ENCODE data around the gene ASXL2.

Gene ASXL2

DNA sequence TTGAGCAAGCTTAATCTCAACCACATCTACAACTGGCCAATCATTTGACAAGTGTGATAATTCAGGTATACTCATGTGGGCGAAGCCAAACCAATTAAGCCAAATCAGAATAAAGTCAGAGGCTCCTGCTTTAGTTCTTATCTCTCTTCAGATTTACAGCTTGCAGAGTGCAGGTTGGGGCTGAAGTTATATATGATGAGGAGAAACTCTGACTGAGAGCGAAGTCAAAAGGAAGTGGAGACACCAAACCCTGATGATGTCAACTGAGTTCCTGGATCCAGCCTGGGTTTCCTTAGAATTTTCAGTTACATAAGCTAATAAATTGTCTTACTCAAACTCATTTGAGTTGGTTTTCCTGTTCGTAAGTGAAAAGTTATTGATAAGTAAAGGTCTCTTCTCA, 73.9 kb downstream of the ASXL2 start:
- TF ChIP-seq, protein P1, sequence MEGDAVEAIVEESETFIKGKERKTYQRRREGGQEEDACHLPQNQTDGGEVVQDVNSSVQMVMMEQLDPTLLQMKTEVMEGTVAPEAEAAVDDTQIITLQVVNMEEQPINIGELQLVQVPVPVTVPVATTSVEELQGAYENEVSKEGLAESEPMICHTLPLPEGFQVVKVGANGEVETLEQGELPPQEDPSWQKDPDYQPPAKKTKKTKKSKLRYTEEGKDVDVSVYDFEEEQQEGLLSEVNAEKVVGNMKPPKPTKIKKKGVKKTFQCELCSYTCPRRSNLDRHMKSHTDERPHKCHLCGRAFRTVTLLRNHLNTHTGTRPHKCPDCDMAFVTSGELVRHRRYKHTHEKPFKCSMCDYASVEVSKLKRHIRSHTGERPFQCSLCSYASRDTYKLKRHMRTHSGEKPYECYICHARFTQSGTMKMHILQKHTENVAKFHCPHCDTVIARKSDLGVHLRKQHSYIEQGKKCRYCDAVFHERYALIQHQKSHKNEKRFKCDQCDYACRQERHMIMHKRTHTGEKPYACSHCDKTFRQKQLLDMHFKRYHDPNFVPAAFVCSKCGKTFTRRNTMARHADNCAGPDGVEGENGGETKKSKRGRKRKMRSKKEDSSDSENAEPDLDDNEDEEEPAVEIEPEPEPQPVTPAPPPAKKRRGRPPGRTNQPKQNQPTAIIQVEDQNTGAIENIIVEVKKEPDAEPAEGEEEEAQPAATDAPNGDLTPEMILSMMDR (IDR thresholded peaks at IDR 0.05; ENCODE audit: extremely low read depth, missing control alignments) = no peak
- DNase-seq (ENCODE audit: low spot score) = no peak

DNA sequence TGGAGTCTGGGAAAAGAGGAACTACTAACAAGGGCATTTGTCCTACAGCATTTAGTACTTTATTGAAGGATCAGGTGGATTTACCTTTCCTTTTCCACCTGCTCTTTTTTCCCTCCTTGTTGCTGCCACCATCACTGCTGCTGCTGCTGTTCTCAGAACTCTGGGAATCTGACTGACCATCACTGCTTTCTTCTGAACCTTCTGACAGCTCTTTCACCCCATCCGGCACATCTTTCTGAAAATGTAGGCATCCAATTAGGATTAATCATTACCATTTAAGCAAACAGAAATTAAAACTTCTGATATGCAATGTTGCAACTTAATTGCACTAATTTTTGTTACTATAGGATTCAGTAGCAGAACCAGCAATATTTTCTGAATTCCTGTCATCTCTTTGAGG, 79.0 kb downstream of the ASXL2 start:
- DNase-seq (ENCODE audit: low spot score) = no peak
- TF ChIP-seq, protein P1 (IDR thresholded peaks at IDR 0.05; ENCODE audit: extremely low read depth, missing control alignments) = no peak

DNA sequence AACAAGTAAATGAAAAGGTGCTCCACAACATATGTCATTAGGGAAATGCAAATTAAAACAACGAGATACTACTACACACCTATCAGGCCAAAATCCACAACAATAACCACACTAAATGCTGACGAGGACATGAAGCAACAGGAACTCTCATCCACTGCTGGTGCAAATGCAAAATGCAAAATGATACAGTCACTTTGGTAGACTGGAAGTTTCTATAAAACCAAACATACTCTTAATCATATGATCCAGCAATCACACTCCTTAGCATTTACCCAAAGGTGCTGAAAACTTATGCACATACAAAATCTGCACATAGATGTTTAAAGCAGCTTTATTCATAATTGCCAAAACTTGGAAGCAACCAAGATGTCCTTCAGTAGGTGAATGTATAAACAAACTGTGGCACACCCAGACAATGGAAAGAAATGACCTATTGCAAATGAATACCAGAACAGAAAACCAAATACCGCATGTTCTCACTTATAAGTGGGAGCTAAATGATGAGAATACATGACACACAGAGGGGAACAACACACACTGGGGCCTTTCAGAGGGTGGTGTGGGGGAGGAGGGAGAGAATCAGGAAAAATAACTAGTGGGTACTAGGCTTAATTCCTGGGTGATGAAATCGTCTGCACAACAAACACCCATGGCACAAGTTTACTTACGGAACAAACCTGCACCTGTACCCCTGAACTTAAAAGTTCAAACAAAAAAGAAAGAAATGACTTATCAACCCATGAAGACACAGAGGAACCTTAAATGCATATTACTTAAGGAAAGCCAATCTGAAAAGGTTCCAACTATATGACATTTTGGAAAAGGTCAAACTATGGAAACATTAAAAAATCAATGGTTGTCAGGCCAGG, 80.4 kb downstream of the ASXL2 start:
- TF ChIP-seq, protein P1 (IDR thresholded peaks at IDR 0.05; ENCODE audit: extremely low read depth, missing control alignments) = no peak

DNA sequence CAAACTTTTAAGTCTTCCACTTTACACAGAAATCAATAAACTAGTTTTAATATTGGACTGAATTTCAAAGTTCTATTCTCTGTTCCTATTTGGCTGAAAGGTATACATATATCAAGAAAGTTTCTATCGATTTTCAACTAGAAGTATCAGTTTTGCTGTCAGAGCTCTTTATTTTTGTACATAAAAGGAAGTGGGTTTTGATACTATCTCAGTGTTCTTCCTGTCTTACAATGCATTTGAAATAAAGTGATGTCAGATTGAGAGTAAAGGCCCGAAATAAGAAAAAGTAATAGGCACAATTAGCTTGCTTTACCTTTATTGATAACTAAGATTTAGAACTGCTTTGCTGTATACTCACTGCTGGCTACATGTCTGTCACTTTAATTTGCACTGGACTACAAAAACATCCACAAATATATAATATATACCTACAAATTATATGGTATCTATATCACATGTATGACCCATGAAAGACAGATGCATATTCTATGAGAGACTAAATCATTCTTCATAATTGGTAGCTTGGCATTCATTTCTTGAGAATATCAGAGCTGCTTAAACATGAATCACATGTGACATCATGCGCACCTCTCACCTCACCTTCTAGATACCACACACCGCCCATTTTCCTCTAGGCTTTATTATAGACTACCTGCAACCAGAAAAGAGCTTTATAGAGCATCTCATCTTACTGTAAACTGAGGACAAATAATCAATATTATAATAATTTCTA, 83.6 kb downstream of the ASXL2 start:
- peak; percentile 44 for DNase-seq (ENCODE audit: low spot score)
- TF ChIP-seq, protein P1 (IDR thresholded peaks at IDR 0.05; ENCODE audit: extremely low read depth, missing control alignments) = no peak

More for the DNA sequence above, 80.4 kb downstream of the ASXL2 start:
- no peak for DNase-seq (ENCODE audit: low spot score)

DNA sequence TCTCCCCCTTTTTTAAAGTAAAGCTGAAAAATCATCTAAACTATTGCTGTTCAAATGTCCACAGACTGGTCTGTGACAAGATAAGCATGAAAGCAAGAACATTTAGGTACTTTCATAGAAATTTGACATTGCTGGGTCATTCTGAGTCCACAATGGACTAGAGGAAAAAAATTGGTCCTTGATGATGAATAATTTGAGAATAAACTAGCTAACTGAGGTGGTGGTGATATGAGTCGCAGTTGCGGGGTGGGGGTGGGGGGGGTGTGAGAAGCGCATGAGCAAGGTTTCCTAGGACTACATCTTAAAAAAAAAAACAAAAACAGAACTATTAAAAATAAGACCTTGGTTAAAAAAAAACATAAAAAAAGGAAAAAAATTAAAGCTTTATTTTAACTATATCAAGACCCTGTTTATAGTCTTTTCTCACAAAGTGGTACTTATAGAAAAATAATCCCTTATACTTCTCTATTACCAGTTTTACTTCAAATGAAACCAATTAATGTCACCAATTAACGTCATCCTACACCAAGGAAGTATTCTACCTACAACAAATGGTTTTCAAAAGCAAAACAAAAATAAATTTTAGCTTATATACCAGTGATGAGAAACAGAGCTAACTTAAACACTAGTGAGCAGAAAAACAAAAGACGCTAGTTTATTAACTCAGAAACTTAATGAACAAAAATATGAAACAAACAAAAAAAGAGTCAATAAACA, 88.1 kb downstream of the ASXL2 start:
- no peak for DNase-seq (ENCODE audit: low spot score)
- TF ChIP-seq, protein P1 (IDR thresholded peaks at IDR 0.05; ENCODE audit: extremely low read depth, missing control alignments) = no peak

DNA sequence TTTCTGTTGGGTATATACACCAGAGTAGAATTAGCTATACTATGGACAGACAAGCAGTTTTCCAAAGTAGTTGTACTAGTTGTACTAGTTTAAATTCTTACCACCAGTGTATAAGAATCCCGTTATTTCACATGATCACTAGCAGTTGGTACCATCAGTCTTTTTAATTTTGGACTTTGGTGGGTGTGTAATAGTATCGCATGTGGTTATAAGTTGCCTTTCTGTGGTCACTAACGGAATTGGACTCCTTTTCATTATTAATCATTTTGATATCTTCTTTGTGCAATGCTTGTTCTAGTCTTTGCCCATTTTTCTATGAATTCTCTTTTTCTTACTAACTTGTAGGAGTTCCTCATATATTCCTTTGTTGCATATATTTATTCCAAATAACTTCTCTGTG, 89.8 kb downstream of the ASXL2 start:
- no peak for DNase-seq (ENCODE audit: low spot score)
- TF ChIP-seq, protein P1 (IDR thresholded peaks at IDR 0.05; ENCODE audit: extremely low read depth, missing control alignments) = no peak
